ENCODE results near the gene GDA. TPM values are rescaled to one million over a fixed set of nuclear protein-coding genes. Genes with fewer than 3 reads are reported as not detected.

Gene GDA
- total and polyA plus RNA-seq, 4 donors, result 0.04 to 1.5 (median 0.63) TPM

- H3K4me1 ChIP-seq (ENCODE audit: control insufficient read depth in 5 of 5, insufficient read depth in 5 of 5, low read length in 5 of 5), result no peaks in the 10 kb centered on the region
- no peaks in the 10 kb centered on the region for H3K36me3 ChIP-seq (ENCODE audit: control insufficient read depth in 4 of 4, insufficient read depth in 4 of 4, low read length in 4 of 4)
- H3K27me3 ChIP-seq (ENCODE audit: control insufficient read depth in 3 of 3, insufficient read depth in 3 of 3, low read length in 2 of 3), result no peaks in the 10 kb centered on the region
- WGBS, 2 donors, result 37 to 69% methylated on average over 1 of the region's 1 CpG
- no peak overlapping the region for H3K9ac ChIP-seq (ENCODE audit: insufficient read depth in 1 of 2, low read length in 2 of 2)
- DNase-seq (no peak), ATAC-seq (ENCODE audit: insufficient read depth, low FRiP score) (no peak)
- H3K4me3 ChIP-seq, result no peak overlapping the region
- TF ChIP-seq, protein P1, sequence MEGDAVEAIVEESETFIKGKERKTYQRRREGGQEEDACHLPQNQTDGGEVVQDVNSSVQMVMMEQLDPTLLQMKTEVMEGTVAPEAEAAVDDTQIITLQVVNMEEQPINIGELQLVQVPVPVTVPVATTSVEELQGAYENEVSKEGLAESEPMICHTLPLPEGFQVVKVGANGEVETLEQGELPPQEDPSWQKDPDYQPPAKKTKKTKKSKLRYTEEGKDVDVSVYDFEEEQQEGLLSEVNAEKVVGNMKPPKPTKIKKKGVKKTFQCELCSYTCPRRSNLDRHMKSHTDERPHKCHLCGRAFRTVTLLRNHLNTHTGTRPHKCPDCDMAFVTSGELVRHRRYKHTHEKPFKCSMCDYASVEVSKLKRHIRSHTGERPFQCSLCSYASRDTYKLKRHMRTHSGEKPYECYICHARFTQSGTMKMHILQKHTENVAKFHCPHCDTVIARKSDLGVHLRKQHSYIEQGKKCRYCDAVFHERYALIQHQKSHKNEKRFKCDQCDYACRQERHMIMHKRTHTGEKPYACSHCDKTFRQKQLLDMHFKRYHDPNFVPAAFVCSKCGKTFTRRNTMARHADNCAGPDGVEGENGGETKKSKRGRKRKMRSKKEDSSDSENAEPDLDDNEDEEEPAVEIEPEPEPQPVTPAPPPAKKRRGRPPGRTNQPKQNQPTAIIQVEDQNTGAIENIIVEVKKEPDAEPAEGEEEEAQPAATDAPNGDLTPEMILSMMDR (IDR thresholded peaks at IDR 0.05; ENCODE audit: control extremely low read depth, extremely low read depth), result no peak
- no peak overlapping the region for H3K27ac ChIP-seq (ENCODE audit: low read depth in 1 of 2, low read length in 1 of 2)
- H3K9me3 ChIP-seq (ENCODE audit: control insufficient read depth in 4 of 4, insufficient read depth in 3 of 4, low read length in 3 of 4), result no peaks in the 10 kb centered on the region
Measured at GRCh38 chr9:72276429-72276828, 127.2 kb downstream of the GDA start.

- H3K9me3 ChIP-seq (ENCODE audit: control insufficient read depth in 4 of 4, insufficient read depth in 3 of 4, low read length in 3 of 4), result no peaks in the 10 kb centered on the region
- H3K9ac ChIP-seq (ENCODE audit: insufficient read depth in 1 of 2, low read length in 2 of 2), result no peak overlapping the region
- H3K27ac ChIP-seq (ENCODE audit: low read depth in 1 of 2, low read length in 1 of 2), result no peak overlapping the region
- H3K27me3 ChIP-seq (ENCODE audit: control insufficient read depth in 3 of 3, insufficient read depth in 3 of 3, low read length in 2 of 3), result no peaks in the 10 kb centered on the region
- no peak for ATAC-seq (ENCODE audit: insufficient read depth, low FRiP score)
- TF ChIP-seq, protein P1 (IDR thresholded peaks at IDR 0.05; ENCODE audit: control extremely low read depth, extremely low read depth), result no peak
- H3K36me3 ChIP-seq (ENCODE audit: control insufficient read depth in 4 of 4, insufficient read depth in 4 of 4, low read length in 4 of 4), result no peaks in the 10 kb centered on the region
- H3K4me3 ChIP-seq, result no peak overlapping the region
- WGBS, 2 donors, result 80 to 94% methylated on average over 2 of the region's 2 CpGs
- no peaks in the 10 kb centered on the region for H3K4me1 ChIP-seq (ENCODE audit: control insufficient read depth in 5 of 5, insufficient read depth in 5 of 5, low read length in 5 of 5)
- no peak for DNase-seq
Measured at GRCh38 chr9:72278959-72279358, 129.7 kb downstream of the GDA start.

GRCh38 chr9:72280913-72281500, 131.8 kb downstream of the GDA start:
- 37 to 39% methylated on average over 11 of the region's 11 CpGs for WGBS, 2 donors
- H3K4me1 ChIP-seq (ENCODE audit: control insufficient read depth in 5 of 5, insufficient read depth in 5 of 5, low read length in 5 of 5), result no peaks in the 10 kb centered on the region
- no peaks in the 10 kb centered on the region for H3K27me3 ChIP-seq (ENCODE audit: control insufficient read depth in 3 of 3, insufficient read depth in 3 of 3, low read length in 2 of 3)
- no peak overlapping the region for H3K27ac ChIP-seq (ENCODE audit: low read depth in 1 of 2, low read length in 1 of 2)
- no peak overlapping the region for H3K4me3 ChIP-seq
- no peak overlapping the region for H3K9ac ChIP-seq (ENCODE audit: insufficient read depth in 1 of 2, low read length in 2 of 2)
- peak; percentile 77 for ATAC-seq (ENCODE audit: insufficient read depth, low FRiP score)
- TF ChIP-seq, protein P1 (IDR thresholded peaks at IDR 0.05; ENCODE audit: control extremely low read depth, extremely low read depth), result peak; percentile 80
- peak; percentile 73 to 85 (median 75) for DNase-seq
- H3K9me3 ChIP-seq (ENCODE audit: control insufficient read depth in 4 of 4, insufficient read depth in 3 of 4, low read length in 3 of 4), result no peaks in the 10 kb centered on the region
- H3K36me3 ChIP-seq (ENCODE audit: control insufficient read depth in 4 of 4, insufficient read depth in 4 of 4, low read length in 4 of 4), result no peaks in the 10 kb centered on the region

GRCh38 chr9:72289401-72289800, 140.2 kb downstream of the GDA start:
- no peak overlapping the region for H3K9ac ChIP-seq (ENCODE audit: insufficient read depth in 1 of 2, low read length in 2 of 2)

More at GRCh38 chr9:72289401-72289800, 140.2 kb downstream of the GDA start:
- WGBS, 2 donors, result 85 to 95% methylated on average over 2 of the region's 2 CpGs
- Histone ChIP-seq H3K27me3 (ENCODE audit: control insufficient read depth in 3 of 3, insufficient read depth in 3 of 3, low read length in 2 of 3) (no peaks in the 10 kb centered on the region), H3K27ac (ENCODE audit: low read depth in 1 of 2, low read length in 1 of 2) (no peak overlapping the region), H3K9me3 (ENCODE audit: control insufficient read depth in 4 of 4, insufficient read depth in 3 of 4, low read length in 3 of 4) (no peaks in the 10 kb centered on the region), H3K36me3 (ENCODE audit: control insufficient read depth in 4 of 4, insufficient read depth in 4 of 4, low read length in 4 of 4) (no peaks in the 10 kb centered on the region), H3K4me1 (ENCODE audit: control insufficient read depth in 5 of 5, insufficient read depth in 5 of 5, low read length in 5 of 5) (peaks cover 0 to 11% (median 5%) of the 10 kb centered on the region in 5 donors), H3K4me3 (no peak overlapping the region)
- TF ChIP-seq, protein P1 (IDR thresholded peaks at IDR 0.05; ENCODE audit: control extremely low read depth, extremely low read depth), result no peak
- DNase-seq (no peak), ATAC-seq (ENCODE audit: insufficient read depth, low FRiP score) (no peak)
